ENCODE measurements around the gene CERT1.

GRCh38 chr5:75364571-75365280 is 146.7 kb downstream of the CERT1 start:
- TF ChIP-seq CTCF (IDR thresholded peaks at IDR 0.05) (no peak), POLR2A (IDR thresholded peaks at IDR 0.05) (no peak)
